SH-SY5Y (cell line): Measurements from ENCODE around the gene METRNL.

Experiments
- GATA2 ChIP-seq: IDR thresholded peaks from 2 replicates; pipeline ENCODE4 v1.6.1; 2011; ENCODE audit warnings: mild to moderate bottlenecking, low read depth, low read length
- GATA3 ChIP-seq: IDR thresholded peaks from 2 replicates; pipeline ENCODE4 v1.6.1; 2011; ENCODE audit warnings: low read depth, mild to moderate bottlenecking, low read length, moderate library complexity

GRCh38 chr17:83037874-83038165 is 41.6 kb upstream of the METRNL start:
- no peak for TF ChIP-seq GATA2
- TF ChIP-seq GATA3, result no peak
